CD1c-positive myeloid dendritic cell (primary cell): ENCODE results near the gene ASCC1.
A peak's percentile ranks its signal among the peaks of the same experiment; 100 is the strongest.
"Not testable (repeated sequence)": the region's sequence is repeated elsewhere in the genome, so short reads cannot be mapped to it uniquely, and the experiment has no call there.

Experiments used
- DNase-seq: peaks from one replicate; pipeline ENCODE4 v3.0.0-alpha.2; 2016; ENCODE audit errors: extremely low spot score

Gene ASCC1

DNA sequence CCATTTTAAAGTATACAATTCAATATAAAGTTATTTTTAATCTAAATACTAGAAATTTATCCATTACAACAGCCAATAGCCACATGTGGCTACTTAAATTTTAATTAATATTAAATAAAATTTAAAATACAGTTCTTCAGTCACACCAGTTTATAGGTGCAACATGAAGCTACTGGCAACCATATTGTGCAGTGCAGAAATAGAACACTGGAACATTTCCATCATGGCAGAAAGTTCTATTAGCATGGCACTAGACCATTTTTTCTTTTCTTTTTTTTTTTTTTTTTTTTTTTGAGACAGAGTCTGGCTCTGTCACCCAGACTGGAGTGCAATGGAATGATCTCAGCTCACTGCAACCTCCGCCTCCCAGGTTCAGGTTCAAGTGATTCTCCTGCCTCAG is 5.2 kb upstream of the ASCC1 start:
- DNase-seq, result no peak

GRCh38 chr10:72220637-72221036 is 4.6 kb upstream of the ASCC1 start:
- peak; percentile 31 for DNase-seq

DNA sequence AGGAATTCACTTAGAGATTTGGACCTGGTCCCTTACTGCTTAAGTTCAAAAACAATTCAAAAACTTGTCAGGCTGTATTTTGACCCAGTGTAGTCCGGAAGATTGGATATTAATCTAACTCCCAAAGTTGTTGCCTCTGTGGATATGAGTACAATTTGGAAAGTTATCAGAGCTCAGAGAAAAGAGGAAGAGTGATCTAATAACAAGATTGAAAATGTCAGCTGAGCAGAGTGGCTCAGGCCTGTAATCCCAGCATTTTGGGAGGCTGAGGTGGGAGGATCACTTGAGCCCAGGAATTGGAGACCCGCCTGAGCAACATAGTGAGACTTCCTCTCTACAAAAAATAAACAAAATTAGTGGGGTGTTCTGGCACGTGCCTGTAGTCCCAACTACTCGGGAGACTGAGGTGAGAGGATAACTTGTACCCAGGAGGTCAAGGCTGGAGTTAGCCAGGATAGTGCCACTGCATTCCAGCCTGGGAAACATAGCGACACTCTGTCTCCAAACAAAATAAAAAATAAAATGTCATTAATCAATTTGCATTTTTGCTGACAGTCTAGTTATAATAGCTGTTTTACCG is 3.2 kb upstream of the ASCC1 start:
- peak; percentile 49 for DNase-seq

- no peak for DNase-seq
These were observed 2.6 kb upstream of the ASCC1 start for GRCh38 chr10:72218726-72219125.

DNA sequence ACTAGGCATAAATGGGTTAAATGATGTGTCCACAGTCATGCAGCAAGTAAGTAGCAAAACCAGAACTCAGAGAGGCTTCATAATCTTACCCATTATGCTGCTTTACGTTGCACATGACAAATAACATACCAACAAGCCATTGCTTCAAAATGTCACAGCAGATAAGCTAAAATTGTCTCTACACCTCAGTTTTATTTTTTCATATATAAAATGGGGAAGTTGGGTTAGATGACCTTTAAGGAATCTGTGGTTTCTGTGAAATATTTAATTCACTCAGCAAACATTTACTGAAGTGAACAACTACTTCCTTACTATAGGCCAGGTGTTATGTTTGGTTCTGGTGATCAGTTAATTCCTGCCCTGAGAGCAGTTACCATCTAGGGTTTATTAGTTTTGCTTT is 2.2 kb upstream of the ASCC1 start:
- DNase-seq, result peak; percentile 73

- not testable (repeated sequence) for DNase-seq
These were observed 4.2 kb downstream of the ASCC1 start for GRCh38 chr10:72211832-72212231.

- DNase-seq, result not testable (repeated sequence)
These were observed 4.7 kb downstream of the ASCC1 start for GRCh38 chr10:72211381-72211780.

DNA sequence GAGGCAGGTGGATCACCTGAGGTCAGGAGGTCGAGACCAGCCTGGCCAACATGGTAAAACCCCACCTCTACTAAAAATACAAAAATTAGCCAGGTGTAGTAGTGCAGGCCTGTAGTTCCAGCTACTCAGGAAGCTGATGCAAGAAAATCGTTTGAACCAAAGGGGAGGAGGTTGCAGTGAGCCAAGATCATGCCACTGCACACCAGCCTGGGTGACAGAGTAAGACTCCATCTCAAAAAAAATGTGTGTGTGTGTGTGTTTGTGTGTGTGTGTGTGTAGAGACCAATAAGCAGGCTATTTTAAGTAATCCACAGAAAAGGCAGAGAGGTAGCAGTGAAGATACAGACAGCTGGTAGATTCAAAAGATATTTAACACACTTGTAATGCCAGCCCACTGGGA is 7.5 kb downstream of the ASCC1 start:
- DNase-seq, result not testable (repeated sequence)

GRCh38 chr10:72206511-72207229 is 9.4 kb downstream of the ASCC1 start:
- no peak for DNase-seq

DNA sequence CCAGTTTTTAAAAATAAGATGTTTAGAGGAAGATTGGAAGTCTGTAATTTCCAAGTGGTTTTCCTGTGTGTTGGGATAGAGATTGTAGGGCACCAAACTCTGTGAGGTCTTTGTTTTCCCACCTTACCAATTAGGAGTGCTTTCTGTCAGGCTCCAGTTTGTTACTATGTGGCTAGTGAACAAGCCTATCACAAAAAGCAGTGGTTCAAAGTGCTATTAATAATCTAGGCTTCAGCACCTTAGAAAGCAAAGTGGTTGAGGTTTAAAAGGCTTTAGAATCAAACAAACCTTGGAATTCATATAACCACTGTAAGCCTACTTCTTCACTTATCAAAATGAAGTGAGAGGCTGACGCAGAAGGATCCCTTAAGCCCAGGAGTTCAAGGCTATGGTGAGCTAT is 11.4 kb downstream of the ASCC1 start:
- DNase-seq, result no peak

DNA sequence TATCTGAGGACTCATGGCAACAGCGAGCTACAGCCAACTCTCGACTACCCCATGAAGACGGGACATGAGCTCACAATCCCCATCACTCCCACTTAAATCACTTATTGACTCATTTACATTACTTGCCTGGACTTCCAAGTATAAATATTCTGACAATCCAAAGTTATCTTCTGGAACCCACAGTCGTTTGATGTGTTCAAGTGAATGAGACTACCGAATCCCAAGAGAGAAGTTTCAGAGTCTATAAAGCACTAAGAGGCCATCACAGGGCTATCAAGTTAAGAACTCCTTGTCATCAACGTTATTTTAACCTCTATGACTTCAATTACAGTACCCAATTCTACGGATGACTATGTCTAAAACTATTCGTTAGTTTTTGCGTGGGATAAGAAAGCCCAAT is 11.8 kb downstream of the ASCC1 start:
- DNase-seq, result no peak

GRCh38 chr10:72201293-72201692 is 14.8 kb downstream of the ASCC1 start:
- DNase-seq, result no peak

- no peak for DNase-seq
These were observed 15.2 kb downstream of the ASCC1 start for GRCh38 chr10:72200883-72201282.

GRCh38 chr10:72194949-72195348 is 21.1 kb downstream of the ASCC1 start:
- DNase-seq, result no peak

DNA sequence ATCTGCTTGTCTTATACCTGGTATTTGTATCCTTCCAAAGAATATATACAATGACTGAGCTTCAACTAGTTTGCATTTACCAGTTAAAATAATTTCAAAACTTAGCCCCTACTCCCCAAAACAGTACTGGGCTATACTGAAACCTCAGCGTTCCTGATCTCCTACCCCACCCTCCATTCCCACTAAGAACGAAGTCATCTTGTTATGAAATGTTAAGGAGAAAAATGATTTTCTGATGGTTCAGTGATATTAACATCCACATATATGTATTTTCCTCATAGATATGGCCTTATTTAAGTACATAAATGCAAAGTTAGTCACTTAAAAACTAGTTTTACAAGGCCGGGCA is 29.1 kb downstream of the ASCC1 start:
- no peak for DNase-seq

DNA sequence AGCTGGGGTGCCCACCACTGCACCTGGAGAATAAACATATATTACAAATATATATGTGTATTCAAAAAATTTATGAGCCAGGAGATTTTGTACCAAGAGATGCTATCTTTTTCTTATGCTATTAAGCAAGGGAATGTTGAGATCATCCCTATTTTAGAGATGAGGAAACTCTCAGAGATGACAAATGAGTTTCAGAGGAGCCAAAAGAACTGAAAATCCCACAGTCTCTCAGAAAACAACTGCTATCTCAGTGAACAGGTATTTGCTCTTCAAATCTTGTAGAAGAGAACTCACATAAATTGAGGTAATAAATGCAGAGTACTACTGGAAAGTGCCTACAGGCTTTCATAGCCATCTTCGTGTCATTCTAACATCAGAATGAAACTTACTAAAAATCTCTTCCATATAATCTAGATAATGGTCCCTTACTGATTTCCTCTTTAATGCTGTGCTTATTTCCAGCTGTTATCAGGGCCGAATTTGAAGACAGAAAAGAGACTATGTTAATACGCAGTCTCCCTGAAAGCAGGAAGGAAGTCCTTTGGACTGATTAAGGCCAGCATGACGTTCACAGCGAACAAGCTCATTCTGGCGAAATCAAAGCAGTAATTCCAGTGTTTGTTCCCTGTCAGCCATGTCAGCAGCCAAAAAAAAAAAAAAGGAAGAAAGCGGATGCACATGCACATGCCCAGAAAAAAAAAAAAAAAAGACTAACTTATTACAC is 29.7 kb downstream of the ASCC1 start:
- peak; percentile 85 for DNase-seq

GRCh38 chr10:72184156-72184555 is 31.9 kb downstream of the ASCC1 start:
- DNase-seq, result no peak

DNA sequence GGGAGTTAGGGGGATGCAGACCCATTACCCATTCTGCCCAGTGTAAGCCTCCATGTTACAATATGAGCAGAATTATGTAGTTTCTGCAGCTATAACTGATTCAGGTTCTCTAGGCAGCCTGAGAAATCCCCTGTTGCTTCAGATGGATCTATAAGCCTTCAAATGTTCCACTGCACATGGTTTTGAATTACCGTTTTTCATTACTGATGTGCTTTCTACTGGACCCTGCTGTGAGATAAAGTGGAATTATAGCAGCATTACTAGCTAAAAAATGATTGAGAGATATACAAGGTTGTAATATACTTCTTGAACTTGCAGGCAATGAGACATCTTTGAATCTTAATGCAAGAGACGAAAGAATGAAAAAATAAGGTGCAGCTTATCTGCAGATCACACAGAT is 38.6 kb downstream of the ASCC1 start:
- DNase-seq, result no peak

DNA sequence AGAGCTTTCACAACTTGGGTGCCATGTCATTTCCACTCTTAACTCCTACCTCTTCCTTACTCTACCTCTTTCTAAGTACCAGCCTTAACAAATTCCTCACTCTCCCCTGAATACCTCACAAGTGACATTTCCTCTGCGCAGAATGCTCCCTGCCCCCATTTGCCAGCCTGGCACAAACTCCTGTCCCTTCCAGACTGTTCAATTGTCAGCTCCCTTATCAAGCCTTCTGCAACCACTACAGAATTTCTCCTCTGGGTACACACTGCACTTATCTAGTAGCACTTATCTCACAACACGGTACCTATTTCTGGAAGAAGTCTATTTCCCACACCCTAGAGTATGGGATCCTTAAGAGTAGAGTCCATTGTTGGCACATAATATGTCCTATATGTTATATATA is 39.4 kb downstream of the ASCC1 start:
- no peak for DNase-seq

GRCh38 chr10:72175149-72175548 is 40.9 kb downstream of the ASCC1 start:
- DNase-seq, result no peak

- DNase-seq, result no peak
These were observed 41.8 kb downstream of the ASCC1 start for GRCh38 chr10:72174297-72174662.

DNA sequence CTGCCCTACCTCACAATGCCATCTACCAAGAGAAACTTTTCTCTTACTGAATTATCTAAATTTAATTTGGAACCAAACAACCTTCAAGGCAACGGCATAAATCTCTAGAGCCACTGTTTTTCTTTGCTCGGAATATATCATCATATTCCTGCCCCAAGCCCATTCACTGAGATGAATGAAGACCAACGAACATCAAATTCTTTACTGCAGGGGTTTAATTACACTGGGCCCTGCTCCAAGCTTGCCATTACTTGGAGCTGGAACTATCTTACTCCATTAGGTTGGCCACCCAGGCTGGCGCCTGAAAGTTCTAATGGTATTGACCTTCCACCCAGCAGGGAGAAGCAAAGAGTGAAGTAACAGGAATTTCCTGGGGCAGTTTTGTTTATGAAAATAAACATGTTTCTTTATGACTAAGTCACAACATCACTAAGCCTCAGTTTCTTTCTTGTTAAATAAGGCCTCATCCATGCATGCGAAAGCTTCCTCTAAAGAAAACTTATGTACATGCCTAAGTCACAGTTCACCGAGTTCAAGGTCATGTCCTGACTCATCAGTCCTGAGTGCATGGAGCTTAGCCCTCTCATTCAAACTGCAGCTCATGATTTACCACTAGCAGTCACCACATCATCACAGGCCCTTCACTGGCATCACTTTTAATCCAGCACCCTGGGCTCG is 42.3 kb downstream of the ASCC1 start:
- DNase-seq, result peak; percentile 12

- no peak for DNase-seq
These were observed 42.8 kb downstream of the ASCC1 start for GRCh38 chr10:72173262-72173618.
